ENCODE data around the gene PRICKLE2. TPM values are rescaled to one million over a fixed set of nuclear protein-coding genes. Genes with fewer than 3 reads are reported as not detected.

Gene PRICKLE2
- polyA plus RNA-seq, 3 donors = not detected

- WGBS (ENCODE audit: insufficient coverage) = 100% methylated on average over 2 of the region's 2 CpGs
These were observed 29.2 kb upstream of the PRICKLE2 start for GRCh38 chr3:64254443-64254842.

GRCh38 chr3:64253689-64254088 lies 28.4 kb upstream of the PRICKLE2 start:
- no peak overlapping the region for H3K4me3 ChIP-seq (replicated peaks in 1 of 3; ENCODE audit: low read depth in 2 of 3, low read length in 3 of 3)
- Mint-ChIP-seq H3K4me3 (no peak overlapping the region), H3K36me3 (no peaks in the 10 kb centered on the region), H3K9me3 (peaks cover 2 to 11% (median 5%) of the 10 kb centered on the region in 7 donors), H3K4me1 (no peaks in the 10 kb centered on the region), H3K27ac (no peak overlapping the region), H3K27me3 (ENCODE audit: low read depth in 3 of 3) (peaks cover 1 to 5% (median 2%) of the 10 kb centered on the region in 3 donors)
- no peaks in the 10 kb centered on the region for H3K9me3 ChIP-seq (replicated peaks in 1 of 2; ENCODE audit: control insufficient read depth in 1 of 2, insufficient read depth in 1 of 2, low read length in 2 of 2)
- intact Hi-C loops (cut with micrococcal nuclease) = no loop called here
- no peak overlapping the region for H3K4me2 ChIP-seq (replicated peaks; ENCODE audit: extremely low read depth, low read length, poor library complexity, severe bottlenecking)
- H3K27ac ChIP-seq (ENCODE audit: low read depth in 1 of 2, low read length in 2 of 2) = no peak overlapping the region
- 93% methylated on average over 6 of the region's 6 CpGs for WGBS (ENCODE audit: insufficient coverage)
- TF ChIP-seq, protein P1, sequence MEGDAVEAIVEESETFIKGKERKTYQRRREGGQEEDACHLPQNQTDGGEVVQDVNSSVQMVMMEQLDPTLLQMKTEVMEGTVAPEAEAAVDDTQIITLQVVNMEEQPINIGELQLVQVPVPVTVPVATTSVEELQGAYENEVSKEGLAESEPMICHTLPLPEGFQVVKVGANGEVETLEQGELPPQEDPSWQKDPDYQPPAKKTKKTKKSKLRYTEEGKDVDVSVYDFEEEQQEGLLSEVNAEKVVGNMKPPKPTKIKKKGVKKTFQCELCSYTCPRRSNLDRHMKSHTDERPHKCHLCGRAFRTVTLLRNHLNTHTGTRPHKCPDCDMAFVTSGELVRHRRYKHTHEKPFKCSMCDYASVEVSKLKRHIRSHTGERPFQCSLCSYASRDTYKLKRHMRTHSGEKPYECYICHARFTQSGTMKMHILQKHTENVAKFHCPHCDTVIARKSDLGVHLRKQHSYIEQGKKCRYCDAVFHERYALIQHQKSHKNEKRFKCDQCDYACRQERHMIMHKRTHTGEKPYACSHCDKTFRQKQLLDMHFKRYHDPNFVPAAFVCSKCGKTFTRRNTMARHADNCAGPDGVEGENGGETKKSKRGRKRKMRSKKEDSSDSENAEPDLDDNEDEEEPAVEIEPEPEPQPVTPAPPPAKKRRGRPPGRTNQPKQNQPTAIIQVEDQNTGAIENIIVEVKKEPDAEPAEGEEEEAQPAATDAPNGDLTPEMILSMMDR (IDR thresholded peaks at IDR 0.05) = no peak
- no peaks in the 10 kb centered on the region for H3K79me2 ChIP-seq (ENCODE audit: insufficient read depth, low read length)
- no peak overlapping the region for H2AFZ ChIP-seq (ENCODE audit: insufficient read depth, low read depth, low read length, poor library complexity, severe bottlenecking)
- no peaks in the 10 kb centered on the region for H3K27me3 ChIP-seq (ENCODE audit: control insufficient read depth in 2 of 2, insufficient read depth in 2 of 2, low read length in 2 of 2)
- no peaks in the 10 kb centered on the region for H3K4me1 ChIP-seq (ENCODE audit: control insufficient read depth in 1 of 2, insufficient read depth in 2 of 2, low read length in 2 of 2)
- no peak for DNase-seq
- H3K9ac ChIP-seq (ENCODE audit: insufficient read depth, low read length, poor library complexity, severe bottlenecking) = no peak overlapping the region
- no peaks in the 10 kb centered on the region for H3K36me3 ChIP-seq (replicated peaks in 1 of 2; ENCODE audit: control insufficient read depth in 1 of 2, insufficient read depth in 2 of 2, low read length in 2 of 2)
- H4K20me1 ChIP-seq (ENCODE audit: insufficient read depth, low read length) = no peaks in the 10 kb centered on the region

More at GRCh38 chr3:64254443-64254842, 29.2 kb upstream of the PRICKLE2 start:
- intact Hi-C loops (cut with micrococcal nuclease) = no loop called here
- H3K27me3 ChIP-seq (ENCODE audit: control insufficient read depth in 2 of 2, insufficient read depth in 2 of 2, low read length in 2 of 2) = no peaks in the 10 kb centered on the region
- H3K36me3 ChIP-seq (replicated peaks in 1 of 2; ENCODE audit: control insufficient read depth in 1 of 2, insufficient read depth in 2 of 2, low read length in 2 of 2) = no peaks in the 10 kb centered on the region
- TF ChIP-seq, protein P1 (IDR thresholded peaks at IDR 0.05) = no peak
- Mint-ChIP-seq H3K36me3 (no peaks in the 10 kb centered on the region), H3K4me3 (no peak overlapping the region), H3K27me3 (ENCODE audit: low read depth in 3 of 3) (peaks cover 0 to 3% (median 2%) of the 10 kb centered on the region in 3 donors), H3K4me1 (no peaks in the 10 kb centered on the region), H3K9me3 (peaks cover 1 to 9% (median 2%) of the 10 kb centered on the region in 7 donors), H3K27ac (no peak overlapping the region)
- no peaks in the 10 kb centered on the region for H4K20me1 ChIP-seq (ENCODE audit: insufficient read depth, low read length)
- no peak overlapping the region for H3K27ac ChIP-seq (ENCODE audit: low read depth in 1 of 2, low read length in 2 of 2)
- H3K79me2 ChIP-seq (ENCODE audit: insufficient read depth, low read length) = no peaks in the 10 kb centered on the region
- H3K4me1 ChIP-seq (ENCODE audit: control insufficient read depth in 1 of 2, insufficient read depth in 2 of 2, low read length in 2 of 2) = no peaks in the 10 kb centered on the region
- H2AFZ ChIP-seq (ENCODE audit: insufficient read depth, low read depth, low read length, poor library complexity, severe bottlenecking) = no peak overlapping the region
- H3K9me3 ChIP-seq (replicated peaks in 1 of 2; ENCODE audit: control insufficient read depth in 1 of 2, insufficient read depth in 1 of 2, low read length in 2 of 2) = no peaks in the 10 kb centered on the region
- DNase-seq = no peak
- no peak overlapping the region for H3K4me3 ChIP-seq (replicated peaks in 1 of 3; ENCODE audit: low read depth in 2 of 3, low read length in 3 of 3)
- no peak overlapping the region for H3K4me2 ChIP-seq (replicated peaks; ENCODE audit: extremely low read depth, low read length, poor library complexity, severe bottlenecking)
- H3K9ac ChIP-seq (ENCODE audit: insufficient read depth, low read length, poor library complexity, severe bottlenecking) = no peak overlapping the region

Measured in CD14-positive monocyte (primary cell).